HEK293 (cell line): ENCODE measurements around the gene CATSPERD.

Source experiments
- CTCF ChIA-PET: fragments of 350-600 bp; formaldehyde crosslinking; extraction: SDS; loops from one replicate; lab custom pipeline; 2021; ENCODE audit warnings: antibody characterized with exemption; lab: Yijun Ruan, JAX
- POLR2A ChIA-PET: fragments of 300-600 bp; formaldehyde crosslinking; extraction: SDS; loops from one replicate; lab custom pipeline; 2020; ENCODE audit warnings: antibody characterized with exemption, inconsistent platforms; lab: Yijun Ruan, JAX
- H3K27ac ChIP-seq: fragments of 200-500 bp; sonication (Bioruptor generic); 2 replicates; pipeline ENCODE4 v1.5.1; 2014; ENCODE audit warnings: low read depth, low read length, control low read depth, inconsistent platforms; ENCODE audit errors: extremely low read depth
- H3K36me3 ChIP-seq, 2 experiments: fragments of 200-500 bp in 1 of 2; sonication (Bioruptor generic) in 1 of 2; 1 replicate in 1 of 2; 2 replicates in 1 of 2; pipeline ENCODE4 v1.5.1; 2014 to 2017; ENCODE audit warnings: inconsistent platforms in 2 of 2, low read length in 2 of 2; ENCODE audit not compliant: control insufficient read depth in 2 of 2, insufficient read depth in 1 of 2
- H3K4me1 ChIP-seq: fragments of 200-500 bp; sonication (Bioruptor generic); 2 replicates; pipeline ENCODE4 v1.5.1; 2014; ENCODE audit warnings: mild to moderate bottlenecking, low read length, inconsistent platforms; ENCODE audit not compliant: control insufficient read depth, insufficient read depth
- H3K4me3 ChIP-seq: 2 replicates; pipeline ENCODE4 v1.5.1; 2011; ENCODE audit warnings: low read depth, mild to moderate bottlenecking, control low read depth, low read length, moderate library complexity
- H3K9me3 ChIP-seq: fragments of 200-500 bp; sonication (Bioruptor generic); 2 replicates; pipeline ENCODE4 v1.5.1; 2014; ENCODE audit warnings: low read depth, low read length, inconsistent platforms; ENCODE audit not compliant: control insufficient read depth, insufficient read depth
- EGR2 ChIP-seq: fragments of 450-650 bp; formaldehyde crosslinking; IDR thresholded peaks from 2 replicates; pipeline ENCODE4 v1.5.1; 2016; ENCODE audit warnings: low read depth, missing biosample characterization, missing genetic modification characterization
- FEZF1 ChIP-seq: fragments of 450-650 bp; formaldehyde crosslinking; IDR thresholded peaks from 2 replicates; pipeline ENCODE4 v1.5.1; 2016; ENCODE audit warnings: missing biosample characterization, missing genetic modification characterization
- KLF8 ChIP-seq: fragments of 450-650 bp; formaldehyde crosslinking; IDR thresholded peaks from 2 replicates; pipeline ENCODE4 v1.5.1; 2016; ENCODE audit warnings: missing biosample characterization, missing genetic modification characterization
- SP2 ChIP-seq: fragments of 450-650 bp; formaldehyde crosslinking; IDR thresholded peaks from 2 replicates; pipeline ENCODE4 v1.5.1; 2016; ENCODE audit warnings: missing biosample characterization, missing genetic modification characterization
- TRIM28 ChIP-seq: IDR thresholded peaks from 2 replicates; pipeline ENCODE4 v1.6.1; 2011; ENCODE audit warnings: low read length, control low read depth, borderline replicate concordance
- ZFHX2 ChIP-seq: fragments of 450-650 bp; formaldehyde crosslinking; conservative IDR thresholded peaks from 2 replicates; pipeline ENCODE4 v1.5.1; 2016; ENCODE audit warnings: missing biosample characterization, missing genetic modification characterization
- ZNF184 ChIP-seq: fragments of 450-650 bp; IDR thresholded peaks from 2 replicates; pipeline ENCODE4 v1.5.1; 2018; ENCODE audit warnings: missing biosample characterization, mild to moderate bottlenecking, missing genetic modification characterization
- ZNF239 ChIP-seq: fragments of 450-650 bp; formaldehyde crosslinking; IDR thresholded peaks from 2 replicates; pipeline ENCODE4 v1.5.1; 2016; ENCODE audit warnings: missing biosample characterization, missing genetic modification characterization
- ZNF248 ChIP-seq: fragments of 450-650 bp; formaldehyde crosslinking; IDR thresholded peaks from 2 replicates; pipeline ENCODE4 v1.5.1; 2017; ENCODE audit warnings: missing biosample characterization, missing genetic modification characterization
- ZNF274 ChIP-seq, 2 experiments: fragments of 200-500 bp in 1 of 2; fragments of 450-650 bp in 1 of 2; sonication (Bioruptor generic) in 1 of 2; formaldehyde crosslinking in 1 of 2; IDR thresholded peaks; 2 replicates each; pipeline versions ENCODE4 v1.5.1 to v1.6.1; 2014 to 2016; ENCODE audit warnings: borderline replicate concordance in 1 of 2, inconsistent platforms in 1 of 2, low read length in 1 of 2, missing biosample characterization in 1 of 2, missing genetic modification characterization in 1 of 2
- ZNF37A ChIP-seq: fragments of 450-650 bp; IDR thresholded peaks from 2 replicates; pipeline ENCODE4 v1.5.1; 2018; ENCODE audit warnings: missing biosample characterization, missing genetic modification characterization
- ZNF510 ChIP-seq: fragments of 450-650 bp; formaldehyde crosslinking; IDR thresholded peaks from 2 replicates; pipeline ENCODE4 v1.5.1; 2018; ENCODE audit warnings: mild to moderate bottlenecking, missing genetic modification characterization, missing biosample characterization; ENCODE audit not compliant: insufficient replicate concordance
- ZNF514 ChIP-seq: fragments of 450-650 bp; formaldehyde crosslinking; IDR thresholded peaks from 2 replicates; pipeline ENCODE4 v1.5.1; 2016; ENCODE audit warnings: missing biosample characterization, missing genetic modification characterization
- ZNF530 ChIP-seq: fragments of 450-650 bp; formaldehyde crosslinking; IDR thresholded peaks from 2 replicates; pipeline ENCODE4 v1.5.1; 2016; ENCODE audit warnings: low read depth, missing biosample characterization, missing genetic modification characterization
- ZNF548 ChIP-seq: fragments of 450-650 bp; formaldehyde crosslinking; IDR thresholded peaks from 2 replicates; pipeline ENCODE4 v1.5.1; 2016; ENCODE audit warnings: missing biosample characterization, missing genetic modification characterization
- ZNF549 ChIP-seq: fragments of 450-650 bp; IDR thresholded peaks from 2 replicates; pipeline ENCODE4 v1.5.1; 2018; ENCODE audit warnings: missing biosample characterization, missing genetic modification characterization, mild to moderate bottlenecking, inconsistent platforms, moderate library complexity
- ZNF571 ChIP-seq: fragments of 450-650 bp; formaldehyde crosslinking; IDR thresholded peaks from 2 replicates; pipeline ENCODE4 v1.5.0; 2017; ENCODE audit warnings: missing biosample characterization, missing genetic modification characterization
- ZNF792 ChIP-seq: fragments of 450-650 bp; formaldehyde crosslinking; IDR thresholded peaks from 2 replicates; pipeline ENCODE4 v1.5.1; 2016; ENCODE audit warnings: missing biosample characterization, missing genetic modification characterization
- ZXDB ChIP-seq: fragments of 450-650 bp; formaldehyde crosslinking; IDR thresholded peaks from 2 replicates; pipeline ENCODE4 v1.5.1; 2016; ENCODE audit warnings: missing biosample characterization, missing genetic modification characterization
- TF ChIP-seq, protein P1 (sequence below): fragments of 450-650 bp; formaldehyde crosslinking; conservative IDR thresholded peaks from 2 replicates; pipeline ENCODE4 v1.5.1; 2016; ENCODE audit warnings: low read depth, missing biosample characterization, missing genetic modification characterization
- TF ChIP-seq, protein P2 (sequence below): fragments of 450-650 bp; formaldehyde crosslinking; IDR thresholded peaks from 2 replicates; pipeline ENCODE4 v1.5.1; 2016; ENCODE audit warnings: missing biosample characterization, missing genetic modification characterization
- TF ChIP-seq, protein P3 (sequence below): fragments of 450-650 bp; formaldehyde crosslinking; IDR thresholded peaks from 2 replicates; pipeline ENCODE4 v1.5.1; 2017; ENCODE audit warnings: missing biosample characterization, missing genetic modification characterization
- TF ChIP-seq, protein P4 (sequence below): fragments of 450-650 bp; formaldehyde crosslinking; IDR thresholded peaks from 2 replicates; pipeline ENCODE4 v1.5.1; 2016; ENCODE audit warnings: missing biosample characterization, missing genetic modification characterization

The CATSPERD gene

DNA sequence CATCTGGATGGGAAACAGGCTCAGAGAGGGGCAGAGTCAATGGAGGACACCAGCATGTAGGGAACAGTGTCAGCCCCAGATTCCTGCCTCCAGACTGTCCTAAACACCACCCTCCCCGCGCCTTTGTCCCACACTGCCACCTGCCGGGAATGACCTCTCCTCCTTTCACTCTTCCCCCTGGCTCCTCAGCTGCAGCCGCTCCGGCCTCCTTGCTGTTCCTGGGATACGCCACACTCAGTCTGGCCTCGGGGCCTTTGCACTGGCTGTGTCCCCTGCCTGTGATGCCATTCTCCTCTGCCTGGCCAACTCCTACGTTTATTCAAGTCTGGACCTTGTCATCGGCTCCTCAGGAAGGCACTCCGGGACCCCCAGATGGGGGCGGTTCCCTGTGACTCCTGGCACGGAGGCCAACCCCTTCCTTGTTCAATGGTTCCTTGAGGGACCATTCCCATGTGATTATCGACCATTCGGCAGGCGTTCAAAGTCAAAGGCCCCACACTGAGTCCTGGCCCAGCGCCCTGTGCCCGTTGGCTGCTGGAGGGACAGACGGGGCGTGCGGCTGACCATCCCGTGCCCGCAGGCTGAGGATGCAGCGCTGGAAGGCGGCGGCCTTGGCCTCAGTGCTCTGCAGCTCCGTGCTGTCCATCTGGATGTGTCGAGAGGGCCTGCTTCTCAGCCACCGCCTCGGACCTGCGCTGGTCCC is 103.3 kb downstream of the CATSPERD start (continued):
- TF ChIP-seq, protein P1, sequence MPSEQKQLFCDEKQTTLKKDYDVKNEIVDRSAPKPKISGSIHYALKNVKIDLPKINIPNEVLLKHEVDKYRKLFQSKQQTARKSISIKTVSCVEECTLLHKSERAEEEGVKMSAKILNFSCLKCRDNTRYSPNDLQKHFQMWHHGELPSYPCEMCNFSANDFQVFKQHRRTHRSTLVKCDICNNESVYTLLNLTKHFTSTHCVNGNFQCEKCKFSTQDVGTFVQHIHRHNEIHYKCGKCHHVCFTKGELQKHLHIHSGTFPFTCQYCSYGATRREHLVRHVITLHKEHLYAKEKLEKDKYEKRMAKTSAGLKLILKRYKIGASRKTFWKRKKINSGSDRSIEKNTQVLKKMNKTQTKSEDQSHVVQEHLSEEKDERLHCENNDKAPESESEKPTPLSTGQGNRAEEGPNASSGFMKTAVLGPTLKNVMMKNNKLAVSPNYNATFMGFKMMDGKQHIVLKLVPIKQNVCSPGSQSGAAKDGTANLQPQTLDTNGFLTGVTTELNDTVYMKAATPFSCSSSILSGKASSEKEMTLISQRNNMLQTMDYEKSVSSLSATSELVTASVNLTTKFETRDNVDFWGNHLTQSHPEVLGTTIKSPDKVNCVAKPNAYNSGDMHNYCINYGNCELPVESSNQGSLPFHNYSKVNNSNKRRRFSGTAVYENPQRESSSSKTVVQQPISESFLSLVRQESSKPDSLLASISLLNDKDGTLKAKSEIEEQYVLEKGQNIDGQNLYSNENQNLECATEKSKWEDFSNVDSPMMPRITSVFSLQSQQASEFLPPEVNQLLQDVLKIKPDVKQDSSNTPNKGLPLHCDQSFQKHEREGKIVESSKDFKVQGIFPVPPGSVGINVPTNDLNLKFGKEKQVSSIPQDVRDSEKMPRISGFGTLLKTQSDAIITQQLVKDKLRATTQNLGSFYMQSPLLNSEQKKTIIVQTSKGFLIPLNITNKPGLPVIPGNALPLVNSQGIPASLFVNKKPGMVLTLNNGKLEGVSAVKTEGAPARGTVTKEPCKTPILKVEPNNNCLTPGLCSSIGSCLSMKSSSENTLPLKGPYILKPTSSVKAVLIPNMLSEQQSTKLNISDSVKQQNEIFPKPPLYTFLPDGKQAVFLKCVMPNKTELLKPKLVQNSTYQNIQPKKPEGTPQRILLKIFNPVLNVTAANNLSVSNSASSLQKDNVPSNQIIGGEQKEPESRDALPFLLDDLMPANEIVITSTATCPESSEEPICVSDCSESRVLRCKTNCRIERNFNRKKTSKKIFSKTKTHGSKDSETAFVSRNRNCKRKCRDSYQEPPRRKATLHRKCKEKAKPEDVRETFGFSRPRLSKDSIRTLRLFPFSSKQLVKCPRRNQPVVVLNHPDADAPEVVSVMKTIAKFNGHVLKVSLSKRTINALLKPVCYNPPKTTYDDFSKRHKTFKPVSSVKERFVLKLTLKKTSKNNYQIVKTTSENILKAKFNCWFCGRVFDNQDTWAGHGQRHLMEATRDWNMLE (tag by site-specific recombination) = no peak
- TF ChIP-seq KLF8 (tag by site-specific recombination) (0 out of 2 replicates have a peak, but pooled peaks have one; percentile 23), TRIM28 (0 out of 2 replicates have a peak, but pooled peaks have one; percentile 36)

DNA sequence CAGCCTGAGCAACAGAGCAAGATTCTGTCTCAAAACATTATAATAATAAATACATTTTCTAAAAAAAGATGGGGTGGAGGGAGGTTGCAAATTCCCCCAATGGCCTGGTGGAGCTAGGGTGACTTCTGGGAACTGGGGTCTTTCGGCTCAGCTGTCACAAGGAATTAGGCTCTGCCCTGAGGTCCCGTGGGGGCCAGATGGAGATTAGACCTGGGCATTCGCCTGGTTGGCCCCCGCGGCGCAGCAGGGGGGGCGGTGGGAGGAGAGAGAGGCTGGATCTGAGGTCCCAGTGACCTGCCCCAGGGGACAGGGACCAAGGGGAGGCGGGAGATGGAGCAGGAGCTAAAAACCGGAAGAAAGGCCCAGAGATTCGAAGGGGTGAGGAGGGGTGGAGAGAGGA is 104.3 kb downstream of the CATSPERD start:
- ChIA-PET POLR2A (no interaction called here), CTCF (interaction anchor here (0.6 to 5.6 kb wide), 4 partner anchors 16 to 479 kb away, joined by 3 to 44 read pairs (median 4); partner anchors contain the start of gene NRTN)

DNA sequence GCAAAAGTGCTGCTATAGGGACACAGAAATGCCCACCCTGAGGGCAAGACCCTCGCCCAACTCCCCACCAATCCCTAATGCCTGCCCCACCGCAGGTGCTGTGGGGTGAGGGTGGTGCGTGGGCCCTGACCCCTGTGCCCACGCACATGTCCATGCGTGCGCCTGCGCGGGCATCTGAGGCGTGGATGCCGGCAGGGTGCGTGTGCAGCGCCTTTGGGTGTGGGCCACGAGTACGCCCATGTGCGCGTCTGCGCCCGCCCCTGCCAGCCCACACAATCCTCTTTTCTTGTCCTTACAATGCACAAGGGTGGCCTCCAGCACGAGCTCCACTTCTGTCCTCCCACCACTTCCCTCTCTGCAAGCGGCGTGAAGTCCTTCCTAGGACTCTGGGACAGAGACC is 104.7 kb downstream of the CATSPERD start:
- Histone ChIP-seq H3K27ac (no peak overlapping the region), H3K36me3 (no peaks in the 10 kb centered on the region), H3K4me1 (peaks cover 6% of the 10 kb centered on the region), H3K9me3 (no peaks in the 10 kb centered on the region), H3K4me3 (no peak overlapping the region)
- ChIA-PET POLR2A (no interaction called here), CTCF (interaction anchor here (0.7 to 5.6 kb wide), 3 partner anchors 17 to 31 kb away, joined by 3 to 44 read pairs (median 3); partner anchors contain the start of gene NRTN)
- TF ChIP-seq, protein P2, sequence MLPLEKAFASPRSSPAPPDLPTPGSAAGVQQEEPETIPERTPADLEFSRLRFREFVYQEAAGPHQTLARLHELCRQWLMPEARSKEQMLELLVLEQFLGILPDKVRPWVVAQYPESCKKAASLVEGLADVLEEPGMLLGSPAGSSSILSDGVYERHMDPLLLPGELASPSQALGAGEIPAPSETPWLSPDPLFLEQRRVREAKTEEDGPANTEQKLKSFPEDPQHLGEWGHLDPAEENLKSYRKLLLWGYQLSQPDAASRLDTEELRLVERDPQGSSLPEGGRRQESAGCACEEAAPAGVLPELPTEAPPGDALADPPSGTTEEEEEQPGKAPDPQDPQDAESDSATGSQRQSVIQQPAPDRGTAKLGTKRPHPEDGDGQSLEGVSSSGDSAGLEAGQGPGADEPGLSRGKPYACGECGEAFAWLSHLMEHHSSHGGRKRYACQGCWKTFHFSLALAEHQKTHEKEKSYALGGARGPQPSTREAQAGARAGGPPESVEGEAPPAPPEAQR (tag by site-specific recombination) = no peak
- TF ChIP-seq ZXDB (tag by site-specific recombination) (no peak), ZNF239 (tag by site-specific recombination) (no peak), ZNF274 (IDR thresholded peaks at IDR 0.05; ENCODE audit: low read length) (no peak), ZNF274 (tag by site-specific recombination; IDR thresholded peaks at IDR 0.05; ENCODE audit: borderline replicate concordance) (no peak), ZNF792 (tag by site-specific recombination) (no peak), FEZF1 (tag by site-specific recombination) (no peak), ZNF514 (no peak), ZFHX2 (tag by site-specific recombination) (peak; percentile 79), ZNF184 (tag by site-specific recombination) (no peak), ZNF37A (tag by site-specific recombination) (no peak), ZNF530 (tag by site-specific recombination) (no peak), ZNF571 (tag by site-specific recombination) (no peak), ZNF549 (tag by site-specific recombination) (no peak), EGR2 (peak; percentile 63; the same call in 1 of the 2 replicates), ZNF548 (tag by site-specific recombination) (no peak), ZNF510 (no peak)
- TF ChIP-seq, protein P3, sequence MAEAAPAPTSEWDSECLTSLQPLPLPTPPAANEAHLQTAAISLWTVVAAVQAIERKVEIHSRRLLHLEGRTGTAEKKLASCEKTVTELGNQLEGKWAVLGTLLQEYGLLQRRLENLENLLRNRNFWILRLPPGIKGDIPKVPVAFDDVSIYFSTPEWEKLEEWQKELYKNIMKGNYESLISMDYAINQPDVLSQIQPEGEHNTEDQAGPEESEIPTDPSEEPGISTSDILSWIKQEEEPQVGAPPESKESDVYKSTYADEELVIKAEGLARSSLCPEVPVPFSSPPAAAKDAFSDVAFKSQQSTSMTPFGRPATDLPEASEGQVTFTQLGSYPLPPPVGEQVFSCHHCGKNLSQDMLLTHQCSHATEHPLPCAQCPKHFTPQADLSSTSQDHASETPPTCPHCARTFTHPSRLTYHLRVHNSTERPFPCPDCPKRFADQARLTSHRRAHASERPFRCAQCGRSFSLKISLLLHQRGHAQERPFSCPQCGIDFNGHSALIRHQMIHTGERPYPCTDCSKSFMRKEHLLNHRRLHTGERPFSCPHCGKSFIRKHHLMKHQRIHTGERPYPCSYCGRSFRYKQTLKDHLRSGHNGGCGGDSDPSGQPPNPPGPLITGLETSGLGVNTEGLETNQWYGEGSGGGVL (tag by site-specific recombination) = no peak
- TF ChIP-seq, protein P4, sequence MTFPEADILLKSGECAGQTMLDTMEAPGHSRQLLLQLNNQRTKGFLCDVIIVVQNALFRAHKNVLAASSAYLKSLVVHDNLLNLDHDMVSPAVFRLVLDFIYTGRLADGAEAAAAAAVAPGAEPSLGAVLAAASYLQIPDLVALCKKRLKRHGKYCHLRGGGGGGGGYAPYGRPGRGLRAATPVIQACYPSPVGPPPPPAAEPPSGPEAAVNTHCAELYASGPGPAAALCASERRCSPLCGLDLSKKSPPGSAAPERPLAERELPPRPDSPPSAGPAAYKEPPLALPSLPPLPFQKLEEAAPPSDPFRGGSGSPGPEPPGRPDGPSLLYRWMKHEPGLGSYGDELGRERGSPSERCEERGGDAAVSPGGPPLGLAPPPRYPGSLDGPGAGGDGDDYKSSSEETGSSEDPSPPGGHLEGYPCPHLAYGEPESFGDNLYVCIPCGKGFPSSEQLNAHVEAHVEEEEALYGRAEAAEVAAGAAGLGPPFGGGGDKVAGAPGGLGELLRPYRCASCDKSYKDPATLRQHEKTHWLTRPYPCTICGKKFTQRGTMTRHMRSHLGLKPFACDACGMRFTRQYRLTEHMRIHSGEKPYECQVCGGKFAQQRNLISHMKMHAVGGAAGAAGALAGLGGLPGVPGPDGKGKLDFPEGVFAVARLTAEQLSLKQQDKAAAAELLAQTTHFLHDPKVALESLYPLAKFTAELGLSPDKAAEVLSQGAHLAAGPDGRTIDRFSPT (tag by site-specific recombination) = 0 out of 2 replicates have a peak, but pooled peaks have one; percentile 57

More for the DNA sequence above, 104.3 kb downstream of the CATSPERD start:
- no peaks in the 10 kb centered on the region for H3K9me3 ChIP-seq
- H3K36me3 ChIP-seq = no peaks in the 10 kb centered on the region
- no peak overlapping the region for H3K27ac ChIP-seq
- TF ChIP-seq ZNF248 (tag by site-specific recombination) (no peak), SP2 (0 out of 2 replicates have a peak, but pooled peaks have one; percentile 13)
- TF ChIP-seq, all 188 proteins: peak for 1
- Histone ChIP-seq H3K4me1 (peaks cover 6% of the 10 kb centered on the region), H3K4me3 (no peak overlapping the region)
